HG02970 (cell line): ENCODE measurements around the gene LRRTM4.
"Not testable (repeated sequence)": the region's sequence is repeated elsewhere in the genome, so short reads cannot be mapped to it uniquely, and the experiment has no call there.

Experiments
- ATAC-seq: cut with Tn5 transposase; IDR thresholded peaks from one replicate; pipeline ENCODE4 v1.9.1; 2021; ENCODE audit warnings: mild to moderate bottlenecking, moderate library complexity, moderate number of reproducible peaks; ENCODE audit not compliant: unreplicated experiment, low FRiP score

The LRRTM4 gene

GRCh38 chr2:76809136-76809535 is 713.0 kb downstream of the LRRTM4 start:
- no peak for ATAC-seq

GRCh38 chr2:76808732-76809131 is 713.4 kb downstream of the LRRTM4 start:
- ATAC-seq: no peak

- no peak for ATAC-seq
Measured at GRCh38 chr2:76793647-76794334, 728.4 kb downstream of the LRRTM4 start.

GRCh38 chr2:76781313-76781712 is 740.9 kb downstream of the LRRTM4 start:
- not testable (repeated sequence) for ATAC-seq

GRCh38 chr2:76763276-76763675 is 758.9 kb downstream of the LRRTM4 start:
- ATAC-seq: no peak

- ATAC-seq: no peak
Measured at GRCh38 chr2:76760367-76760704, 761.8 kb downstream of the LRRTM4 start.

- ATAC-seq: no peak
Measured at GRCh38 chr2:76759634-76760366, 762.4 kb downstream of the LRRTM4 start.

- ATAC-seq: no peak
Measured at GRCh38 chr2:76752506-76752905, 769.7 kb downstream of the LRRTM4 start.

- no peak for ATAC-seq
Measured at GRCh38 chr2:76749858-76750257, 772.3 kb downstream of the LRRTM4 start.

- ATAC-seq: no peak
Measured at GRCh38 chr2:76748581-76749296, 773.4 kb downstream of the LRRTM4 start.

GRCh38 chr2:76745605-76746004 is 776.6 kb downstream of the LRRTM4 start:
- ATAC-seq: no peak

GRCh38 chr2:76737607-76738006 is 784.6 kb downstream of the LRRTM4 start:
- ATAC-seq: no peak

GRCh38 chr2:76733736-76734135 is 788.4 kb downstream of the LRRTM4 start:
- no peak for ATAC-seq

GRCh38 chr2:76731157-76731556 is 791.0 kb downstream of the LRRTM4 start:
- no peak for ATAC-seq

GRCh38 chr2:76730021-76730420 is 792.2 kb downstream of the LRRTM4 start:
- ATAC-seq: no peak

- ATAC-seq: no peak
Measured at GRCh38 chr2:76721226-76721625, 801.0 kb downstream of the LRRTM4 start.

- ATAC-seq: no peak
Measured at GRCh38 chr2:76713312-76713711, 808.9 kb downstream of the LRRTM4 start.

GRCh38 chr2:76711490-76711889 is 810.7 kb downstream of the LRRTM4 start:
- ATAC-seq: no peak

GRCh38 chr2:76700894-76701293 is 821.3 kb downstream of the LRRTM4 start:
- no peak for ATAC-seq

GRCh38 chr2:76697998-76698713 is 824.0 kb downstream of the LRRTM4 start:
- ATAC-seq: not testable (repeated sequence)
